Measurements from ENCODE around the gene ANKRD26.

GRCh38 chr10:27068217-27068891 is 31.9 kb downstream of the ANKRD26 start:
- TF ChIP-seq CTCF (IDR thresholded peaks at IDR 0.05) (no peak), POLR2A (IDR thresholded peaks at IDR 0.05) (no peak)

All from lower leg skin (tissue), 3 donors.